ENCODE measurements around the gene MMP15. TPM values are rescaled to one million over a fixed set of nuclear protein-coding genes. Genes with fewer than 3 reads are reported as not detected.

Gene MMP15
- total RNA-seq, 1 donor from 2014 or later = 16.3 TPM

GRCh38 chr16:58011652-58012051 lies 13.9 kb upstream of the MMP15 start:
- H3K9me3 Mint-ChIP-seq = peaks cover 6% of the 10 kb centered on the region
- no peak overlapping the region for H3K27ac Mint-ChIP-seq
- peaks cover 20% of the 10 kb centered on the region for H3K36me3 Mint-ChIP-seq
- TF ChIP-seq CTCF (IDR thresholded peaks at IDR 0.05; ENCODE audit: unreplicated experiment) = no peak
- no peak for DNase-seq (ENCODE audit: low spot score in 2 of 2, unreplicated experiment in 2 of 2)
- no peak overlapping the region for H3K4me3 Mint-ChIP-seq
- H3K4me1 Mint-ChIP-seq = no peaks in the 10 kb centered on the region
- no peaks in the 10 kb centered on the region for H3K27me3 Mint-ChIP-seq (ENCODE audit: low read depth)

- no peaks in the 10 kb centered on the region for H3K27me3 Mint-ChIP-seq (ENCODE audit: low read depth)
- H3K27ac Mint-ChIP-seq = no peak overlapping the region
- no peak for TF ChIP-seq CTCF (IDR thresholded peaks at IDR 0.05; ENCODE audit: unreplicated experiment)
- peaks cover 15% of the 10 kb centered on the region for H3K36me3 Mint-ChIP-seq
- no peak overlapping the region for H3K4me3 Mint-ChIP-seq
- DNase-seq (ENCODE audit: low spot score in 2 of 2, unreplicated experiment in 2 of 2) = no peak
- no peaks in the 10 kb centered on the region for H3K9me3 Mint-ChIP-seq
- no peaks in the 10 kb centered on the region for H3K4me1 Mint-ChIP-seq
Measured at GRCh38 chr16:58012481-58012880, 13.1 kb upstream of the MMP15 start.

DNA sequence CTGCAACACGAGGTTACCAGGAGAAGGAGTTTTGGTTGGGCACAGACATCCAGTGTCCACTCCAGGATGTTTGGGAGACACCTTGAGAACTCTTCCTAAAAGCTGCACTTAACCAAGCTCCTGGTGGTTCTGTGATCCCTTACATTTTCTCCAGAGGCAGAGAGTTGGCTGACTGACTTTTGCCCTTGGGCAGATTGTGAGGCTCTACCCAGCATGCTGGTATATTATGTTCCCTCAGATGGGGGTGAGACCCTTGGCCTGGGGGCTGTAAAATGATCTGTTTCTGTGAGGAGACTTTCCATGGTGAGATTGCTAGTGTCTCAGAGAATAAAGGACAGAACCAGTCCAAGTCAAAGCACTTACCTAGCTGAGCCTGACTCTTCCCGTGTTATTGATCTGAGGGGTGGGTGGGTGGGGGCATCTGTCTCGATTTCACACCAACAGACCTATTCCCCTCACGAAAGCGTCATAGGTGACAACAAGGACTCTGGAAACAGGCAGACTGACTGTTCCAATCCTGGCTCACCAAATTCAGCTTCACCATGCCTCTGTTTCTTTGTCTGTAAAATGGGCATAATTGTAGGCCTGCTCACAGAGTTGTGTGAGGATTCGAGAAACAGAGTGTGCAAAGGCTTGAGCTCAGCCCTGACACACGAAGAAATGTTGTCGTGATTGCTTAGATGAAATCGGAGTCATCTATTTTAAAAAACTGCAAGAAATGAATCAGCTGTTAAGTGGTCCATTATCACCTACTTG lies 12.2 kb upstream of the MMP15 start:
- Mint-ChIP-seq H3K9me3 (no peaks in the 10 kb centered on the region), H3K4me3 (no peak overlapping the region), H3K36me3 (peaks cover 10% of the 10 kb centered on the region), H3K4me1 (no peaks in the 10 kb centered on the region), H3K27me3 (ENCODE audit: low read depth) (no peaks in the 10 kb centered on the region), H3K27ac (no peak overlapping the region)
- TF ChIP-seq CTCF (IDR thresholded peaks at IDR 0.05; ENCODE audit: unreplicated experiment) = no peak
- no peak for DNase-seq (ENCODE audit: low spot score in 2 of 2, unreplicated experiment in 2 of 2)

GRCh38 chr16:58016840-58017446 lies 8.6 kb upstream of the MMP15 start:
- TF ChIP-seq CTCF (IDR thresholded peaks at IDR 0.05; ENCODE audit: unreplicated experiment) = no peak
- H3K27me3 Mint-ChIP-seq (ENCODE audit: low read depth) = no peaks in the 10 kb centered on the region
- H3K4me1 Mint-ChIP-seq = peaks cover 1% of the 10 kb centered on the region
- no peak for DNase-seq (ENCODE audit: low spot score in 2 of 2, unreplicated experiment in 2 of 2)
- no peaks in the 10 kb centered on the region for H3K9me3 Mint-ChIP-seq
- no peak overlapping the region for H3K27ac Mint-ChIP-seq
- H3K36me3 Mint-ChIP-seq = no peaks in the 10 kb centered on the region
- H3K4me3 Mint-ChIP-seq = no peak overlapping the region

- Mint-ChIP-seq H3K9me3 (no peaks in the 10 kb centered on the region), H3K36me3 (no peaks in the 10 kb centered on the region), H3K27me3 (ENCODE audit: low read depth) (no peaks in the 10 kb centered on the region), H3K4me1 (peaks cover 17% of the 10 kb centered on the region), H3K27ac (no peak overlapping the region), H3K4me3 (no peak overlapping the region)
- TF ChIP-seq CTCF (IDR thresholded peaks at IDR 0.05; ENCODE audit: unreplicated experiment) = no peak
- DNase-seq (ENCODE audit: low spot score in 2 of 2, unreplicated experiment in 2 of 2) = no peak
Measured at GRCh38 chr16:58018803-58019202, 6.8 kb upstream of the MMP15 start.

Measured in mesothelial cell of epicardium (in vitro differentiated cells).